Activated T-helper 9 cell treated with anti-CD3 and anti-CD28 coated beads, Interleukin-2, amount 50 U/mL, for 16 hours (primary cell): ENCODE data around the gene MPND.
"Not testable (repeated sequence)": the region's sequence is repeated elsewhere in the genome, so short reads cannot be mapped to it uniquely, and the experiment has no call there.

Source experiments
- DNase-seq: peaks from one replicate; pipeline ENCODE4 v3.0.0-alpha.2; 2020; ENCODE audit warnings: low read depth

The MPND gene

GRCh38 chr19:4347521-4347920 is 4.2 kb downstream of the MPND start:
- no peak for DNase-seq

GRCh38 chr19:4349225-4349624 is 5.9 kb downstream of the MPND start:
- not testable (repeated sequence) for DNase-seq

- DNase-seq, result no peak
These were observed 6.7 kb downstream of the MPND start for GRCh38 chr19:4350111-4350510.

- no peak for DNase-seq
These were observed 7.4 kb downstream of the MPND start for GRCh38 chr19:4350726-4351125.

- no peak for DNase-seq
These were observed 9.3 kb downstream of the MPND start for GRCh38 chr19:4352701-4353121.

- no peak for DNase-seq
These were observed 10.9 kb downstream of the MPND start for GRCh38 chr19:4354282-4354681.

- no peak for DNase-seq
These were observed 11.5 kb downstream of the MPND start for GRCh38 chr19:4354897-4355296.

- DNase-seq, result no peak
These were observed 13.9 kb downstream of the MPND start for GRCh38 chr19:4357095-4357797.

- DNase-seq, result no peak
These were observed 14.6 kb downstream of the MPND start for GRCh38 chr19:4357921-4358326.

GRCh38 chr19:4358709-4359626 is 15.6 kb downstream of the MPND start:
- DNase-seq, result no peak

- no peak for DNase-seq
These were observed 16.3 kb downstream of the MPND start for GRCh38 chr19:4359627-4360000.

- DNase-seq, result no peak
These were observed 16.8 kb downstream of the MPND start for GRCh38 chr19:4360081-4360569.

- DNase-seq, result no peak
These were observed 17.3 kb downstream of the MPND start for GRCh38 chr19:4360641-4361151.

- DNase-seq, result no peak
These were observed 18.0 kb downstream of the MPND start for GRCh38 chr19:4361152-4362046.

- no peak for DNase-seq
These were observed 18.9 kb downstream of the MPND start for GRCh38 chr19:4362101-4362828.

GRCh38 chr19:4362831-4363545 is 19.6 kb downstream of the MPND start:
- DNase-seq, result no peak

- DNase-seq, result no peak
These were observed 20.4 kb downstream of the MPND start for GRCh38 chr19:4363571-4364304.

- DNase-seq, result no peak
These were observed 22.0 kb downstream of the MPND start for GRCh38 chr19:4365341-4365740.

- no peak for DNase-seq
These were observed 22.7 kb downstream of the MPND start for GRCh38 chr19:4365791-4366665.
